ENCODE data around the gene PIP4K2A. TPM values are rescaled to one million over a fixed set of nuclear protein-coding genes. Genes with fewer than 3 reads are reported as not detected.
A peak's percentile ranks its signal among the peaks of the same experiment; 100 is the strongest.

PIP4K2A gene
- total RNA-seq, 1 donor from 2014 or later: 105 TPM

DNA sequence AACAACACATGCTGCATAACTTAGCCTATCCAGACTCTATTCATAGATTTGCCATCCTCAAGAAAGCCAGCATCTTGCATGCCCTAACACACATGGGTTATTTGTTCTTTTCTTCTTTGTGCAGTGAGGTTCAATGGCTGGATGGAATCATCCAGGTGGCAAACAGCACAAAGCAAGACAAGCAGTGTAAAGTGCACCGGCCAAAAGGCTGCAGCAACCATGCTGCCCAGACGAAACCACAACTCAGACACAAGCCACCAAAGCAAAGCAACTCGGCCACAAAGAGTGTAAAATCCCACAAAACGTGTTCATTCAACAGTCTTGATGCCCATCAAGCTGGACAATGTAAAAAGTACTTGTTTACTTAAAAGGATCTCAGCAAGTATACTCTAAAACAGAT is 76.9 kb downstream of the PIP4K2A start:
- H3K36me3 Mint-ChIP-seq (ENCODE audit: low read depth): peaks cover 46% of the 10 kb centered on the region
- intact Hi-C loops (cut with micrococcal nuclease): loop anchor here (10.0 kb wide), 1 partner anchor 273 kb away; no protein-coding TSS in a partner anchor
- H3K27me3 Mint-ChIP-seq (ENCODE audit: low read depth): no peaks in the 10 kb centered on the region
- no peak overlapping the region for H3K4me3 Mint-ChIP-seq (ENCODE audit: low read depth)
- no peak overlapping the region for H3K27ac Mint-ChIP-seq
- H3K9me3 Mint-ChIP-seq: no peaks in the 10 kb centered on the region
- no peak for DNase-seq (ENCODE audit: low spot score)
- H3K4me1 Mint-ChIP-seq (ENCODE audit: low read depth): peaks cover 54% of the 10 kb centered on the region

- peaks cover 50% of the 10 kb centered on the region for H3K36me3 Mint-ChIP-seq (ENCODE audit: low read depth)
- H3K27ac Mint-ChIP-seq: peak overlapping the region; percentile 75
- no peaks in the 10 kb centered on the region for H3K9me3 Mint-ChIP-seq
- intact Hi-C loops (cut with micrococcal nuclease): loop anchor here (10.0 kb wide), 1 partner anchor 271 kb away; no protein-coding TSS in a partner anchor
- H3K4me3 Mint-ChIP-seq (ENCODE audit: low read depth): no peak overlapping the region
- DNase-seq (ENCODE audit: low spot score): no peak
- no peaks in the 10 kb centered on the region for H3K27me3 Mint-ChIP-seq (ENCODE audit: low read depth)
- H3K4me1 Mint-ChIP-seq (ENCODE audit: low read depth): peaks cover 69% of the 10 kb centered on the region
Measured at GRCh38 chr10:22635650-22636049, 78.7 kb downstream of the PIP4K2A start.

DNA sequence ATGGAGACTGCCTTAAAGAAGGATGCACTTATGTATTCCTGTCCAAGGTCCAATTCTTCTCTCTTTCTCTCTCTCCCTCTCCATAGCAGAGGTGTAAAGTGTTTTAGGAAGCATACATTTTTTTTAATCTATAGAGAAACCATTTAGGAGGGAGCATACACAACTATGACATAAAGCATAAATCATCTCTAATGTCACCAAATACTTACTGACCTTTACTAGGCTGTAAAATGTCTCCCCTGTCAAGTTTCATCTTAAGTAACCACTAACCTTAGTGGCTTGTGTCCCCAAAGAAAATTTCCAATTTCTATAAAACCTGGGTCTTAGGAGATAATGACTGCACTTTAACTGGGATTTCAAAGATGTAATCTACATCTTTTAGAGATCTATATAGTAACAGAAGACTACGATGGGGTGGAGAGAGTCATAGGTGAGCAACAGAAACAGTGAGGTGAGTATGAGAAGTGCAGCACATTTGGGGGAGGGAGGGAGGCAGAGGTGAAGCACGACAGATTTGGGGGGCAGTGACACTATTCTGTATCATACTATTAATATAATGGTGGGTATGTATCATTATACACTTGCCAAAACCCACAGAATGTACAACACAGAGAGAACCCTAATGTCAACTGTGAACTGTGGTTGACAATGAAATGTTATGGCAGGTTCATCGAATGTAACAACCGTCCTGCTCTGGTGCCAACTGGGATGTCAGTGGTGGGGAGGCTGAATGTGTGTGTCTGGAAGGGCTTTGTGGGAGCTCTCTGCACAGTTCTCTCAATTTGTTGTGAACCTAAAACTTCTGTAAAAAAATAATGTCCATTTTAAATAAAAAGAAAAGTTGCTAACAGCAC is 79.5 kb downstream of the PIP4K2A start:
- DNase-seq (ENCODE audit: low spot score): no peak
- Mint-ChIP-seq H3K36me3 (ENCODE audit: low read depth) (peaks cover 50% of the 10 kb centered on the region), H3K4me1 (ENCODE audit: low read depth) (peaks cover 73% of the 10 kb centered on the region), H3K27ac (peak overlapping the region; percentile 75), H3K27me3 (ENCODE audit: low read depth) (no peaks in the 10 kb centered on the region), H3K9me3 (no peaks in the 10 kb centered on the region), H3K4me3 (ENCODE audit: low read depth) (no peak overlapping the region)
- intact Hi-C loops (cut with micrococcal nuclease): loop anchor here (5.0 to 10.0 kb wide), 2 partner anchors 32 to 270 kb away; no protein-coding TSS in a partner anchor

DNA sequence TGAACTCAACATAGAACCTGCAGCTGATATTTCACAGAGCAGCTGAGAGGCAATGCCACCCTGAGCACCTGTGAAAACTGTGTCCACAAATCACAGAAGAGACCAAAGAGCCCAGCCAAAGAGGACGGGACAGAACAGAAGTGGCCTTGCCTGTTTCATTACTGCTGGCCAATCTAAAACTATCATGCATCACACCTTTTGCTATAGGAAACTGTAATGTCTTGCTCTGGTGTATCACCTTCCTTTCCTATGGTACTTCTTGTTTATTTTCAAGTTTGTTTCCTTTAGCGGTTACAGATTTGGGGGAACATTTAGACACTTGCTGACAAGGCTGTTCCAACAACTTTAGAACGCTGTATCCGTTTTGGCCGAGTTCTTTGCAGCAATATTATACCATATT is 80.3 kb downstream of the PIP4K2A start:
- Mint-ChIP-seq H3K4me3 (ENCODE audit: low read depth) (no peak overlapping the region), H3K27ac (peak overlapping the region; percentile 75), H3K36me3 (ENCODE audit: low read depth) (peaks cover 49% of the 10 kb centered on the region), H3K27me3 (ENCODE audit: low read depth) (no peaks in the 10 kb centered on the region), H3K4me1 (ENCODE audit: low read depth) (peaks cover 74% of the 10 kb centered on the region), H3K9me3 (no peaks in the 10 kb centered on the region)
- intact Hi-C loops (cut with micrococcal nuclease): loop anchor here (5.0 to 10.0 kb wide), 2 partner anchors 33 to 269 kb away; no protein-coding TSS in a partner anchor
- DNase-seq (ENCODE audit: low spot score): no peak

DNA sequence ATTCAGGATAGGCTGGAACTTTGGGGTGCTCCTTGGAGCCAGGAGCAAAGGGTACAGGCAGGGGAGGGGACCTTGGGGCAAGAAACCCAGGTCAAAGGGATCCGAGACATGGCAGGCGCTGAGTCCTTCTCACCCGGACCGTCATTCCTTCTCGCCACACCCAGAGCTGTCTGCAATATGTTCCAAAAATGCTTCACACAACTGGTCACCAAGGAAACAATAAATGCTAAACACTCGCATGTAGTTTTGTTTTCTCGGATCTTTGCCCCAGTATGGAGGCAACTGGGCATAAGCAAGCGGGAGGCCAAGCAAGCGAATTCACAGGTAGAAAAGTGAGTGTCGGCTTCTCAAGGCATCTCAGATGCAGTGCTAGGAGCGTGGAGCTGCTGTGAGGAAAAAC is 80.8 kb downstream of the PIP4K2A start:
- H3K27ac Mint-ChIP-seq: peak overlapping the region; percentile 75
- peaks cover 45% of the 10 kb centered on the region for H3K36me3 Mint-ChIP-seq (ENCODE audit: low read depth)
- H3K4me1 Mint-ChIP-seq (ENCODE audit: low read depth): peaks cover 74% of the 10 kb centered on the region
- H3K27me3 Mint-ChIP-seq (ENCODE audit: low read depth): no peaks in the 10 kb centered on the region
- intact Hi-C loops (cut with micrococcal nuclease): loop anchor here (5.0 to 10.0 kb wide), 2 partner anchors 34 to 269 kb away; no protein-coding TSS in a partner anchor
- H3K4me3 Mint-ChIP-seq (ENCODE audit: low read depth): no peak overlapping the region
- no peak for DNase-seq (ENCODE audit: low spot score)
- no peaks in the 10 kb centered on the region for H3K9me3 Mint-ChIP-seq

- Mint-ChIP-seq H3K9me3 (no peaks in the 10 kb centered on the region), H3K36me3 (ENCODE audit: low read depth) (peaks cover 46% of the 10 kb centered on the region), H3K4me1 (ENCODE audit: low read depth) (peaks cover 76% of the 10 kb centered on the region), H3K4me3 (ENCODE audit: low read depth) (no peak overlapping the region), H3K27me3 (ENCODE audit: low read depth) (no peaks in the 10 kb centered on the region), H3K27ac (peak overlapping the region; percentile 75)
- intact Hi-C loops (cut with micrococcal nuclease): loop anchor here (5.0 to 10.0 kb wide), 2 partner anchors 34 to 268 kb away; no protein-coding TSS in a partner anchor
- DNase-seq (ENCODE audit: low spot score): no peak
Measured at GRCh38 chr10:22633106-22633505, 81.3 kb downstream of the PIP4K2A start.

DNA sequence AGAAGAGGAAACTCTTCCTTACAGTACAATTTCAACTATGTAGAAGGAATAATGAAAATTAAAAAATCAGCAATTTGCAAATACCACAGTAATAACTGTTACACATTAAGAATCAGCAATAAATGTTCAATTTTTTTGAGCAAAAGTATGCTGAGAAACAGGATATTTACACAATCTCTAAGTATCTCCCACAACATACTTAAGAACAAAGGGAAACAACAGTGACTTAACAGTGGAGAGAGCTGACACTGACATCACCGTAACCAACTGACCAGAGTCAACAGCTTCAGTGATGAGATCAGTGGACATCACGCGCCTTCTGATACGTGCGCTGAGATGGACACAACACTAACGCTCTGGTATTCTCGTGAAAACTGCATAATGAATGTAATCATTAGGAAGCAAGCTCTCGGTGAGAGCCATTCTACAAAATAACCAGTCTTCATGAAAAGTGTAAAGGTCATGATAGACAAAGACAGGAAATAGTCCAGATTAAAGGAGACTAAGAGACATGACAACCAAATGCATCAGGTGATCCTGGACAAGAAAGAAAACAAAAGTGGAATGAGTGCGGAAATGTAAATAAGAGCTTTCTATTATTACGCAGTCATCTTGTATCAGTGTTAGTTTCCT is 82.6 kb downstream of the PIP4K2A start:
- H3K36me3 Mint-ChIP-seq (ENCODE audit: low read depth): peaks cover 36% of the 10 kb centered on the region
- peak overlapping the region; percentile 95 for H3K27ac Mint-ChIP-seq
- no peaks in the 10 kb centered on the region for H3K27me3 Mint-ChIP-seq (ENCODE audit: low read depth)
- H3K9me3 Mint-ChIP-seq: no peaks in the 10 kb centered on the region
- intact Hi-C loops (cut with micrococcal nuclease): loop anchor here (2.0 to 10.0 kb wide), 3 partner anchors 36 to 267 kb away; no protein-coding TSS in a partner anchor
- H3K4me3 Mint-ChIP-seq (ENCODE audit: low read depth): no peak overlapping the region
- DNase-seq (ENCODE audit: low spot score): no peak
- peaks cover 82% of the 10 kb centered on the region for H3K4me1 Mint-ChIP-seq (ENCODE audit: low read depth)

GRCh38 chr10:22631185-22631584 is 83.2 kb downstream of the PIP4K2A start:
- Mint-ChIP-seq H3K4me1 (ENCODE audit: low read depth) (peaks cover 84% of the 10 kb centered on the region), H3K36me3 (ENCODE audit: low read depth) (peaks cover 33% of the 10 kb centered on the region), H3K27me3 (ENCODE audit: low read depth) (no peaks in the 10 kb centered on the region), H3K27ac (peak overlapping the region; percentile 95), H3K9me3 (no peaks in the 10 kb centered on the region), H3K4me3 (ENCODE audit: low read depth) (no peak overlapping the region)
- no peak for DNase-seq (ENCODE audit: low spot score)
- intact Hi-C loops (cut with micrococcal nuclease): loop anchor here (2.0 to 10.0 kb wide), 3 partner anchors 36 to 266 kb away; no protein-coding TSS in a partner anchor

GRCh38 chr10:22630234-22631174 is 83.9 kb downstream of the PIP4K2A start:
- DNase-seq (ENCODE audit: low spot score): peak; percentile 41
- intact Hi-C loops (cut with micrococcal nuclease): loop anchor here (1.0 to 10.0 kb wide), 8 partner anchors 19 to 266 kb away; no protein-coding TSS in a partner anchor
- H3K27ac Mint-ChIP-seq: peak overlapping the region; percentile 95
- H3K4me3 Mint-ChIP-seq (ENCODE audit: low read depth): peak overlapping the region; percentile 70
- H3K9me3 Mint-ChIP-seq: no peaks in the 10 kb centered on the region
- H3K4me1 Mint-ChIP-seq (ENCODE audit: low read depth): peaks cover 87% of the 10 kb centered on the region
- H3K36me3 Mint-ChIP-seq (ENCODE audit: low read depth): peaks cover 29% of the 10 kb centered on the region
- no peaks in the 10 kb centered on the region for H3K27me3 Mint-ChIP-seq (ENCODE audit: low read depth)

- Mint-ChIP-seq H3K36me3 (ENCODE audit: low read depth) (peaks cover 22% of the 10 kb centered on the region), H3K4me3 (ENCODE audit: low read depth) (peak overlapping the region; percentile 70), H3K4me1 (ENCODE audit: low read depth) (peaks cover 86% of the 10 kb centered on the region), H3K27me3 (ENCODE audit: low read depth) (no peaks in the 10 kb centered on the region), H3K27ac (peak overlapping the region; percentile 95), H3K9me3 (no peaks in the 10 kb centered on the region)
- no peak for DNase-seq (ENCODE audit: low spot score)
- intact Hi-C loops (cut with micrococcal nuclease): loop anchor here (1.0 to 10.0 kb wide), 9 partner anchors 12 to 265 kb away; no protein-coding TSS in a partner anchor
Measured at GRCh38 chr10:22629852-22630233, 84.5 kb downstream of the PIP4K2A start.

DNA sequence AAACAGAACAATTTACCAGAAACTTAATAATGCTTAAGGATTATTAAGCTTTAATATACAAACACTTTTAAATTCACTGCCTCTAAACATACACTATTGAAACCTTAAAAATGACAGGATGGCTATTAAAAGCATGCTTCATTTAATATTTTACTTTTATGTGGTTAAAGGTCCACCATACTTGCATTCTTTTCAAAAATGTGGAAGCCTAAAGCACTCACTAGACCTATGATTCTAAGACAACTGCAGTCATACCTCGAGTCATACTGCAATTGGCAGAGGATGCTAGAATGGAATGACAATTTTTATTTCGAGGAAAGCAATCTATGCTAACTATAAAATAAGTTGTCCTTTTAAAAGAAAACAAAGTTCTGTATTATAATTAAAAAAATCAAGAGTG is 85.3 kb downstream of the PIP4K2A start:
- DNase-seq (ENCODE audit: low spot score): no peak
- Mint-ChIP-seq H3K4me3 (ENCODE audit: low read depth) (peak overlapping the region; percentile 58), H3K27ac (peak overlapping the region; percentile 91), H3K9me3 (no peaks in the 10 kb centered on the region), H3K36me3 (ENCODE audit: low read depth) (peaks cover 22% of the 10 kb centered on the region), H3K4me1 (ENCODE audit: low read depth) (peaks cover 86% of the 10 kb centered on the region), H3K27me3 (ENCODE audit: low read depth) (no peaks in the 10 kb centered on the region)
- intact Hi-C loops (cut with micrococcal nuclease): loop anchor here (1.0 kb wide), 1 partner anchor 11 kb away; no protein-coding TSS in a partner anchor

DNA sequence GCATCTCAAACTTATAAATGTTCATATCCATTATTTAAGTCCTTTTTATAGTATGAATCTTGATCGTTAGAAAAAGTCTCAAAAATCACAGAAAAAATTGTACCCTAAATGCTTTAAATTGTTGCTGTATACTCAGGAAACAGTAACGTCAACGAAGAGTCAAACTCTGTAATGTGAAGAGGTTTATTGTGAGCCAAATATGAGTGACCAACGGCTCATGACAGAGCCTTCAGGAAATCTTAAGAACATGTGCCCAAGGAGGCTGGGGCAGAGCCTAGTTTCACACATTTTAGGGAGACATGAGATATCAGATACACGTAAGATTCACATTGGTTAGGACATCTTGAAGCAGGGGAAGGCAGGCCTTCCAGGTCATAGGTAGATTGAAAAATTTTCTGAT is 86.1 kb downstream of the PIP4K2A start:
- DNase-seq (ENCODE audit: low spot score): no peak
- peaks cover 19% of the 10 kb centered on the region for H3K36me3 Mint-ChIP-seq (ENCODE audit: low read depth)
- H3K27ac Mint-ChIP-seq: peak overlapping the region; percentile 91
- no peaks in the 10 kb centered on the region for H3K9me3 Mint-ChIP-seq
- H3K4me1 Mint-ChIP-seq (ENCODE audit: low read depth): peaks cover 88% of the 10 kb centered on the region
- H3K27me3 Mint-ChIP-seq (ENCODE audit: low read depth): no peaks in the 10 kb centered on the region
- H3K4me3 Mint-ChIP-seq (ENCODE audit: low read depth): peak overlapping the region; percentile 5
- intact Hi-C loops (cut with micrococcal nuclease): no loop called here

All from activated T-helper 2 cell treated with anti-CD3 and anti-CD28 coated beads, Interferon-gamma antibody, Interleukin-2, Interleukin-4, amounts not matched to agents 10 μg/mL and 5 μg/mL and 100 μg/mL, durations not matched to agents 14 hours and 24 hours and 36 hours (primary cell).